ENCODE measurements around the gene GJC3.
"Not testable (repeated sequence)": the region's sequence is repeated elsewhere in the genome, so short reads cannot be mapped to it uniquely, and the experiment has no call there.

GJC3 gene

GRCh38 chr7:99949645-99950228, 20.3 kb upstream of the GJC3 start:
- no peak for DNase-seq (ENCODE audit: extremely low read depth, insufficient read length)
- TF ChIP-seq, protein P1, sequence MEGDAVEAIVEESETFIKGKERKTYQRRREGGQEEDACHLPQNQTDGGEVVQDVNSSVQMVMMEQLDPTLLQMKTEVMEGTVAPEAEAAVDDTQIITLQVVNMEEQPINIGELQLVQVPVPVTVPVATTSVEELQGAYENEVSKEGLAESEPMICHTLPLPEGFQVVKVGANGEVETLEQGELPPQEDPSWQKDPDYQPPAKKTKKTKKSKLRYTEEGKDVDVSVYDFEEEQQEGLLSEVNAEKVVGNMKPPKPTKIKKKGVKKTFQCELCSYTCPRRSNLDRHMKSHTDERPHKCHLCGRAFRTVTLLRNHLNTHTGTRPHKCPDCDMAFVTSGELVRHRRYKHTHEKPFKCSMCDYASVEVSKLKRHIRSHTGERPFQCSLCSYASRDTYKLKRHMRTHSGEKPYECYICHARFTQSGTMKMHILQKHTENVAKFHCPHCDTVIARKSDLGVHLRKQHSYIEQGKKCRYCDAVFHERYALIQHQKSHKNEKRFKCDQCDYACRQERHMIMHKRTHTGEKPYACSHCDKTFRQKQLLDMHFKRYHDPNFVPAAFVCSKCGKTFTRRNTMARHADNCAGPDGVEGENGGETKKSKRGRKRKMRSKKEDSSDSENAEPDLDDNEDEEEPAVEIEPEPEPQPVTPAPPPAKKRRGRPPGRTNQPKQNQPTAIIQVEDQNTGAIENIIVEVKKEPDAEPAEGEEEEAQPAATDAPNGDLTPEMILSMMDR (IDR thresholded peaks at IDR 0.05; ENCODE audit: insufficient read depth, low read length, poor library complexity, severe bottlenecking), result peak; percentile 54
- H3K27me3 ChIP-seq (replicated peaks; ENCODE audit: control insufficient read depth, insufficient read depth, low read length), result no peaks in the 10 kb centered on the region; the same call in 1 of the 2 replicates

GRCh38 chr7:99947608-99948007, 18.2 kb upstream of the GJC3 start:
- TF ChIP-seq, protein P1 (IDR thresholded peaks at IDR 0.05; ENCODE audit: insufficient read depth, low read length, poor library complexity, severe bottlenecking), result no peak
- no peaks in the 10 kb centered on the region for H3K36me3 ChIP-seq (ENCODE audit: control insufficient read depth, insufficient read depth, low read length)
- H3K27me3 ChIP-seq (replicated peaks; ENCODE audit: control insufficient read depth, insufficient read depth, low read length), result no peaks in the 10 kb centered on the region; the same call in 1 of the 2 replicates
- H3K4me3 ChIP-seq (replicated peaks; ENCODE audit: low read depth, low read length), result no peak overlapping the region
- DNase-seq (ENCODE audit: extremely low read depth, insufficient read length), result no peak

More at GRCh38 chr7:99949645-99950228, 20.3 kb upstream of the GJC3 start:
- Histone ChIP-seq H3K4me3 (replicated peaks; ENCODE audit: low read depth, low read length) (no peak overlapping the region), H3K36me3 (ENCODE audit: control insufficient read depth, insufficient read depth, low read length) (no peaks in the 10 kb centered on the region)

- no peak for DNase-seq (ENCODE audit: extremely low read depth, insufficient read length)
- Histone ChIP-seq H3K4me3 (replicated peaks; ENCODE audit: low read depth, low read length) (no peak overlapping the region), H3K36me3 (ENCODE audit: control insufficient read depth, insufficient read depth, low read length) (no peaks in the 10 kb centered on the region), H3K27me3 (replicated peaks; ENCODE audit: control insufficient read depth, insufficient read depth, low read length) (no peaks in the 10 kb centered on the region; the same call in 1 of the 2 replicates)
- TF ChIP-seq, protein P1 (IDR thresholded peaks at IDR 0.05; ENCODE audit: insufficient read depth, low read length, poor library complexity, severe bottlenecking), result no peak
Measured at GRCh38 chr7:99944497-99945070, 15.2 kb upstream of the GJC3 start.

GRCh38 chr7:99943641-99944496, 14.4 kb upstream of the GJC3 start:
- DNase-seq (ENCODE audit: extremely low read depth, insufficient read length), result no peak
- TF ChIP-seq, protein P1 (IDR thresholded peaks at IDR 0.05; ENCODE audit: insufficient read depth, low read length, poor library complexity, severe bottlenecking), result no peak
- Histone ChIP-seq H3K4me3 (replicated peaks; ENCODE audit: low read depth, low read length) (no peak overlapping the region), H3K27me3 (replicated peaks; ENCODE audit: control insufficient read depth, insufficient read depth, low read length) (no peaks in the 10 kb centered on the region; the same call in 1 of the 2 replicates), H3K36me3 (ENCODE audit: control insufficient read depth, insufficient read depth, low read length) (no peaks in the 10 kb centered on the region)

DNA sequence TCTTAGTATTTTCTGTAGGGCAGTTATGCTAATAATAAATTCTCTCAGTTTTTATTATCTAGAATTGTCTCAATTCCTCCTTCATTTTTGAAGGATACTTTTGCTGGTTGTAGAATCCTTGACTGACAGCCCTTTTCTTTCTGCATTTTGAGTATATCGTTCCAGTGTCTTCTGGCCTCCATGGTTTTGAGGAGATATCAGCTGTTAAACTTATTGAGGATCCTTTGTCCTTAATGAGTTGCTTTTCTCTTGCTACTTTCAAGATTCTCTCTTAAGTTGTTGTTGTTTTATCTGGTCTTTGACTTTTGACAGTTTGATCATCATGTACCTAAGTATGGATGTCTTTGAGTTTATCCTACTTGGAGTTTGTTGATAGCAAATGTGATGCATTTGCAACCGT, 8.9 kb upstream of the GJC3 start:
- DNase-seq (ENCODE audit: extremely low read depth, insufficient read length), result no peak
- Histone ChIP-seq H3K36me3 (ENCODE audit: control insufficient read depth, insufficient read depth, low read length) (no peaks in the 10 kb centered on the region), H3K27me3 (replicated peaks; ENCODE audit: control insufficient read depth, insufficient read depth, low read length) (no peaks in the 10 kb centered on the region), H3K4me3 (replicated peaks; ENCODE audit: low read depth, low read length) (no peak overlapping the region)
- TF ChIP-seq, protein P1 (IDR thresholded peaks at IDR 0.05; ENCODE audit: insufficient read depth, low read length, poor library complexity, severe bottlenecking), result no peak

- not testable (repeated sequence) for DNase-seq (ENCODE audit: extremely low read depth, insufficient read length); H3K4me3 ChIP-seq (replicated peaks; ENCODE audit: low read depth, low read length); H3K36me3 ChIP-seq (ENCODE audit: control insufficient read depth, insufficient read depth, low read length); H3K27me3 ChIP-seq (replicated peaks; ENCODE audit: control insufficient read depth, insufficient read depth, low read length)
Measured at GRCh38 chr7:99935009-99935408, 5.6 kb upstream of the GJC3 start.

All from GM06990 (cell line).